Body of pancreas (tissue), 4 donors: Measurements from ENCODE around the gene NLRP3.

Source experiments
- POLR2A ChIP-seq, 3 donors: fragments of 450-650 bp; IDR thresholded peaks; one replicate each; pipeline ENCODE4 v1.6.1; 2016; ENCODE audit warnings: antibody characterized with exemption in 3 of 3, mild to moderate bottlenecking in 2 of 3
- TF ChIP-seq, protein P1 (sequence below), 7 experiments: fragments of 450-650 bp in 4 of 7; fragments of 200-600 bp in 3 of 7; sonication (generic) in 3 of 7; IDR thresholded peaks; one replicate each; pipeline ENCODE4 v1.5.1; 2016 to 2019; ENCODE audit warnings: antibody characterized with exemption in 7 of 7

DNA sequence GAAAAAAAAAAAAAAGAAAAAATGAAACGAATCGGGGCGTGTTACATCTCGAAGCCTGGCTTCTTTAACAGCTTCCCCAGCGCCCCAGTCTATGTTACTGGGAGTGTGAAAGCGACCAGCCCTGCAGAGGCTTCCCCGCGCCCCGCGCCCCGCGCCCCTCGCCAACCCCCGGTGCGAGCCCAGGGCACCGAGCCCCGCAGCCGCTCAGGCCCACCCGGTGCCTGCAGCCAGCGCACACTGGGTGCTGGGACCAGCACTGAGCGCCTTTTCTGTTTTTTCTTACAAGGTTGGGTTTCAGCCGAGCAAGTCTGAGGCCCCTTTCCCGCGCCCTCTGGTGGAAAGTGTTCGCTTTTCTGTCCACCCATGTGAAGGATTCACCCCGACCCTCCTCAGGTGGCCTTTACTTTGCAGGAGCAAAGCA lies 42.2 kb upstream of the NLRP3 start:
- TF ChIP-seq, protein P1, sequence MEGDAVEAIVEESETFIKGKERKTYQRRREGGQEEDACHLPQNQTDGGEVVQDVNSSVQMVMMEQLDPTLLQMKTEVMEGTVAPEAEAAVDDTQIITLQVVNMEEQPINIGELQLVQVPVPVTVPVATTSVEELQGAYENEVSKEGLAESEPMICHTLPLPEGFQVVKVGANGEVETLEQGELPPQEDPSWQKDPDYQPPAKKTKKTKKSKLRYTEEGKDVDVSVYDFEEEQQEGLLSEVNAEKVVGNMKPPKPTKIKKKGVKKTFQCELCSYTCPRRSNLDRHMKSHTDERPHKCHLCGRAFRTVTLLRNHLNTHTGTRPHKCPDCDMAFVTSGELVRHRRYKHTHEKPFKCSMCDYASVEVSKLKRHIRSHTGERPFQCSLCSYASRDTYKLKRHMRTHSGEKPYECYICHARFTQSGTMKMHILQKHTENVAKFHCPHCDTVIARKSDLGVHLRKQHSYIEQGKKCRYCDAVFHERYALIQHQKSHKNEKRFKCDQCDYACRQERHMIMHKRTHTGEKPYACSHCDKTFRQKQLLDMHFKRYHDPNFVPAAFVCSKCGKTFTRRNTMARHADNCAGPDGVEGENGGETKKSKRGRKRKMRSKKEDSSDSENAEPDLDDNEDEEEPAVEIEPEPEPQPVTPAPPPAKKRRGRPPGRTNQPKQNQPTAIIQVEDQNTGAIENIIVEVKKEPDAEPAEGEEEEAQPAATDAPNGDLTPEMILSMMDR (IDR thresholded peaks at IDR 0.05) = peak in 4 of 7 experiments; percentile 20 to 40 (median 24)
- no peak for TF ChIP-seq POLR2A (IDR thresholded peaks at IDR 0.05)
